H1 (cell line): Measurements from ENCODE around the gene HADHA. TPM values are rescaled to one million over a fixed set of nuclear protein-coding genes. Genes with fewer than 3 reads are reported as not detected.

Experiments used
- CTCF ChIA-PET: fragments of 300-600 bp; sonication (Branson Sonifier 250); formaldehyde crosslinking; loops from one replicate; lab custom pipeline; 2021; ENCODE audit not compliant: partially characterized antibody; lab: Charles Lee
- POLR2A ChIA-PET: fragments of 300-600 bp; sonication (Branson Sonifier 250); formaldehyde crosslinking; loops from one replicate; lab custom pipeline; 2021; ENCODE audit warnings: inconsistent platforms; ENCODE audit not compliant: partially characterized antibody; lab: Charles Lee
- DNase-seq, 2 experiments: peaks; one replicate each; pipeline versions ENCODE4 v3.0.0 to v3.0.0-alpha.2; 2010 to 2022; ENCODE audit warnings: low spot score in 2 of 2, low read depth in 1 of 2, mixed read lengths in 1 of 2
- FAIRE-seq: peaks from 2 replicates; lab custom pipeline; 2011; peaks lifted over from hg19 to GRCh38; lab: Jason Lieb, UNC
- H2AFZ ChIP-seq: 2 replicates; pipeline ENCODE4 v1.8.1; 2012; ENCODE audit warnings: low read length, inconsistent platforms
- H2AK5ac ChIP-seq: 2 replicates; pipeline ENCODE4 v1.6.1; 2013; ENCODE audit warnings: low read depth, low read length
- H2BK120ac ChIP-seq: replicated peaks from 2 replicates; pipeline ENCODE3; 2013; ENCODE audit warnings: low read depth, low read length, inconsistent platforms
- H2BK12ac ChIP-seq: 2 replicates; pipeline ENCODE4 v1.6.1; 2013; ENCODE audit warnings: low read depth, low read length
- H2BK15ac ChIP-seq: 2 replicates; pipeline ENCODE4 v1.6.1; 2013; ENCODE audit warnings: low read length
- H2BK20ac ChIP-seq: 2 replicates; pipeline ENCODE4 v1.6.1; 2013; ENCODE audit warnings: low read length
- H2BK5ac ChIP-seq: 2 replicates; pipeline ENCODE4 v1.6.1; 2013; ENCODE audit warnings: low read depth, low read length
- H3K14ac ChIP-seq: 2 replicates; pipeline ENCODE4 v1.6.1; 2013; ENCODE audit warnings: inconsistent platforms; ENCODE audit not compliant: insufficient read length
- H3K18ac ChIP-seq: 2 replicates; pipeline ENCODE4 v1.6.1; 2013; ENCODE audit warnings: low read length; ENCODE audit errors: extremely low read depth
- H3K23ac ChIP-seq: 2 replicates; pipeline ENCODE4 v1.6.1; 2013; ENCODE audit warnings: inconsistent platforms; ENCODE audit not compliant: insufficient read length
- H3K23me2 ChIP-seq: 2 replicates; pipeline ENCODE4 v1.6.1; 2013; ENCODE audit warnings: low read depth, low read length
- H3K27ac ChIP-seq: 2 replicates; pipeline ENCODE4 v1.6.1; 2011; ENCODE audit warnings: low read depth, low read length, inconsistent platforms
- H3K27me3 ChIP-seq, 4 experiments: replicated peaks in 1 of 4; 1 replicate in 1 of 4; 2 replicates in 3 of 4; pipeline versions ENCODE4 v1.6.1 to v1.8.1; 2011 to 2013; ENCODE audit warnings: low read length in 3 of 4, mild to moderate bottlenecking in 3 of 4, inconsistent platforms in 2 of 4, mixed read lengths in 2 of 4, moderate library complexity in 1 of 4; ENCODE audit not compliant: control insufficient read depth in 3 of 4, insufficient read depth in 3 of 4; ENCODE audit errors: extremely low read depth in 1 of 4
- H3K36me3 ChIP-seq, 4 experiments: 2 replicates each; pipeline versions ENCODE4 v1.6.1 to v1.8.1; 2011 to 2013; ENCODE audit warnings: mild to moderate bottlenecking in 4 of 4, low read length in 3 of 4, moderate library complexity in 2 of 4, control low read depth in 1 of 4, inconsistent platforms in 1 of 4; ENCODE audit not compliant: insufficient read depth in 4 of 4, control insufficient read depth in 2 of 4
- H3K4ac ChIP-seq: replicated peaks from 2 replicates; pipeline ENCODE3; 2013; ENCODE audit warnings: low read length, low read depth, mixed read lengths, inconsistent platforms; ENCODE audit not compliant: insufficient read length
- H3K4me1 ChIP-seq, 4 experiments: replicated peaks in 1 of 4; 1 replicate in 1 of 4; 2 replicates in 3 of 4; pipeline versions ENCODE4 v1.6.1 to v1.8.1; 2011 to 2013; ENCODE audit warnings: low read length in 3 of 4, inconsistent platforms in 2 of 4, mixed read lengths in 1 of 4; ENCODE audit not compliant: insufficient read depth in 4 of 4, control insufficient read depth in 3 of 4
- H3K4me2 ChIP-seq, 2 experiments: 2 replicates each; pipeline versions ENCODE4 v1.6.1 to v1.8.1; 2011 to 2013; ENCODE audit warnings: low read depth in 2 of 2, low read length in 2 of 2, control low read depth in 1 of 2, inconsistent platforms in 1 of 2, mild to moderate bottlenecking in 1 of 2; ENCODE audit not compliant: insufficient read depth in 1 of 2
- H3K4me3 ChIP-seq, 4 experiments: fragments of 200-600, 300-600 bp in 1 of 4; sonication (generic), shearing (Covaris generic), sonication (Bioruptor Twin) in 1 of 4; 2 replicates each; pipeline versions ENCODE4 v1.5.1 to v1.8.1; 2011 to 2016; ENCODE audit warnings: low read length in 4 of 4, low read depth in 3 of 4, control low read depth in 2 of 4, inconsistent platforms in 2 of 4, mild to moderate bottlenecking in 2 of 4, mixed read lengths in 1 of 4, moderate library complexity in 1 of 4; ENCODE audit not compliant: insufficient read depth in 2 of 4; ENCODE audit errors: extremely low read depth in 1 of 4
- H3K56ac ChIP-seq: replicated peaks from 2 replicates; pipeline ENCODE3; 2013; ENCODE audit warnings: low read depth, mild to moderate bottlenecking, mixed read lengths, low read length, inconsistent platforms; ENCODE audit not compliant: insufficient read length
- H3K79me1 ChIP-seq: 2 replicates; pipeline ENCODE4 v1.6.1; 2013; ENCODE audit warnings: low read depth, low read length, control low read depth
- H3K79me2 ChIP-seq, 2 experiments: 2 replicates each; pipeline versions ENCODE4 v1.6.1 to v1.8.1; 2012 to 2013; ENCODE audit warnings: low read length in 2 of 2, mild to moderate bottlenecking in 2 of 2, inconsistent platforms in 1 of 2; ENCODE audit not compliant: insufficient read depth in 2 of 2, control insufficient read depth in 1 of 2
- H3K9ac ChIP-seq, 4 experiments: replicated peaks in 1 of 4; 1 replicate in 1 of 4; 2 replicates in 3 of 4; pipeline versions ENCODE4 v1.6.1 to v1.8.1; 2011 to 2013; ENCODE audit warnings: low read depth in 3 of 4, low read length in 3 of 4, control low read depth in 2 of 4, mild to moderate bottlenecking in 2 of 4, moderate library complexity in 2 of 4, inconsistent platforms in 1 of 4; ENCODE audit errors: extremely low read depth in 1 of 4
- H3K9me3 ChIP-seq, 2 experiments: 2 replicates each; pipeline versions ENCODE4 v1.6.1 to v1.8.1; 2012 to 2013; ENCODE audit warnings: mild to moderate bottlenecking in 2 of 2, moderate library complexity in 2 of 2, control low read depth in 1 of 2, inconsistent platforms in 1 of 2, low read depth in 1 of 2, low read length in 1 of 2, mixed read lengths in 1 of 2; ENCODE audit not compliant: insufficient read depth in 2 of 2
- H4K20me1 ChIP-seq, 2 experiments: replicated peaks in 1 of 2; 2 replicates each; pipeline versions ENCODE3 to v1.8.1; 2011 to 2013; ENCODE audit warnings: inconsistent platforms in 2 of 2, low read length in 2 of 2, mild to moderate bottlenecking in 1 of 2; ENCODE audit not compliant: insufficient read depth in 2 of 2, control insufficient read depth in 1 of 2
- H4K5ac ChIP-seq: 2 replicates; pipeline ENCODE4 v1.6.1; 2013; ENCODE audit warnings: low read length, low read depth, mixed read lengths, inconsistent platforms; ENCODE audit not compliant: insufficient read length
- H4K8ac ChIP-seq: 2 replicates; pipeline ENCODE4 v1.8.0; 2013; ENCODE audit warnings: mild to moderate bottlenecking, moderate library complexity, low read length, inconsistent platforms; ENCODE audit not compliant: insufficient read depth; ENCODE audit errors: extremely low read depth
- H4K91ac ChIP-seq: replicated peaks from 2 replicates; pipeline ENCODE3; 2013; ENCODE audit warnings: low read length, mixed read lengths, inconsistent platforms; ENCODE audit not compliant: insufficient read length
- BRCA1 ChIP-seq: IDR thresholded peaks from 2 replicates; pipeline ENCODE4 v1.6.1; 2012; ENCODE audit warnings: low read depth, low read length, improper control_type of control experiment
- CTBP2 ChIP-seq: IDR thresholded peaks from 2 replicates; pipeline ENCODE4 v1.7.0; 2011; ENCODE audit warnings: borderline replicate concordance, mild to moderate bottlenecking, moderate library complexity, mixed read lengths, low read length; ENCODE audit not compliant: insufficient read depth, insufficient read length
- GTF2F1 ChIP-seq: IDR thresholded peaks from 2 replicates; pipeline ENCODE4 v1.6.1; 2012; ENCODE audit warnings: low read depth, low read length, improper control_type of control experiment, borderline replicate concordance
- KDM5A ChIP-seq: fragments of 200-600 bp; IDR thresholded peaks from 2 replicates; pipeline ENCODE4 v1.7.1; 2012; ENCODE audit warnings: mild to moderate bottlenecking, low read length, inconsistent platforms, mixed read lengths
- SIN3A ChIP-seq, 2 experiments: IDR thresholded peaks in 1 of 2; conservative IDR thresholded peaks in 1 of 2; 2 replicates each; pipeline ENCODE4 v1.6.1; 2011 to 2012; ENCODE audit warnings: low read length in 2 of 2, improper control_type of control experiment in 1 of 2, low read depth in 1 of 2, mild to moderate bottlenecking in 1 of 2
- SUZ12 ChIP-seq: fragments of 200-600 bp; sonication (generic); IDR thresholded peaks from 2 replicates; pipeline ENCODE4 v1.6.1; 2012; ENCODE audit warnings: mild to moderate bottlenecking, inconsistent platforms, low read length, moderate library complexity, mixed read lengths
- TBP ChIP-seq: IDR thresholded peaks from 2 replicates; pipeline ENCODE4 v1.6.1; 2011; ENCODE audit warnings: low read depth, low read length, improper control_type of control experiment
- YY1 ChIP-seq: IDR thresholded peaks from 2 replicates; pipeline ENCODE4 v1.6.1; 2011; ENCODE audit warnings: low read depth, mild to moderate bottlenecking, low read length
- WGBS, 2 experiments: shearing (Covaris generic) in 1 of 2; methylation state at CpG; one replicate each; pipeline versions ENCODE4 v1.1.6 to v1.1.7; 2013 to 2015; ENCODE audit warnings: low lambda C conversion rate in 2 of 2, mixed read lengths in 2 of 2, inconsistent platforms in 1 of 2, low coverage in 1 of 2, missing lambda C conversion rate in 1 of 2; ENCODE audit not compliant: insufficient replicate concordance in 2 of 2, insufficient coverage in 1 of 2, insufficient read length in 1 of 2; ENCODE audit errors: extremely low coverage in 1 of 2, missing lambda C conversion rate in 1 of 2; 5-methylcytosine and 5-hydroxymethylcytosine counted together
- polyA plus RNA-seq, 7 experiments: library from polyadenylated mRNA; depleted of rRNA in 3 of 7; stranded (reverse) in 5 of 7; unstranded in 2 of 7; fragments of >200 nt in 5 of 7; fragments of 200-250 nt in 2 of 7; gene quantifications; 1 replicate in 5 of 7; 2 replicates in 1 of 7; 4 replicates in 1 of 7; pipeline versions ENCODE4 v1.2.1 to v1.2.3, GENCODE V29; 2011 to 2013; ENCODE audit warnings: missing spikeins in 2 of 7, mixed read lengths in 2 of 7
- total RNA-seq: library from RNA; stranded (reverse); fragmentation: NEBNext Ultra II Directional; extraction: Animal tissue kit (Norgen Biotek cat#: 25700); gene quantifications from 2 replicates; pipeline ENCODE4 v1.2.1, GENCODE V29; 2021

HADHA gene
- total and polyA plus RNA-seq, 2 of the 8 experiments (the other 6 are each of a cell fraction or from before 2014, with no cell fraction given), result 64.6 to 131 TPM

DNA sequence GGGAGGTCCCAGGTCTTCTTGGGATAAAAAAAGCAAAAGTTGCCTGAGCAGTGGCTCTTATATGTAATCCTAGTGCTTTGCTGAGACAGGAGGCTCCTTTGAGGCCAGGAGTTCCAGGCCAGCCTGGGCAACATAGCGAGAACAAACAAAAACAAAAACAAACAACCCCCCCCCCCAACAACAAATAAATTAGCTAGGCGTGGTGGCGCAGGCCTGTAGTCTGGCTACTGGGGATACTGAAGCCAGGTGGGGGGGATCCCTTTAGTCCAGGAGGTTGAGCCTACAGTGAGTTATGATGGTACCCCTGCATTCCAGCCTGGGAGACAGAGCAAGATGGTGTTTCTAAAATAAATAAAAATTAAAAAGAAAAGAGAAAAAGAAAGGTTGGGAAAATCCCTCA lies 66.2 kb downstream of the HADHA start:
- Histone ChIP-seq H3K9ac (no peak overlapping the region), H3K14ac (no peak overlapping the region), H3K56ac (no peak overlapping the region), H2BK120ac (no peak overlapping the region), H4K20me1 (peaks cover 2 to 19% of the 10 kb centered on the region in 2 experiments), H3K4ac (no peak overlapping the region), H3K9me3 (no peaks in the 10 kb centered on the region), H3K36me3 (peaks cover 0 to 13% (median 2%) of the 10 kb centered on the region in 4 experiments; a peak in 4 of 8 replicates), H4K5ac (no peak overlapping the region), H3K4me2 (peak overlapping the region; percentile 76 to 95; a peak in 3 of 4 replicates), H3K27me3 (no peaks in the 10 kb centered on the region; a peak in 2 of 7 replicates), H3K27ac (no peak overlapping the region), H2BK5ac (no peak overlapping the region), H2AK5ac (no peak overlapping the region), H3K79me2 (peaks cover 0 to 11% of the 10 kb centered on the region in 2 experiments; a peak in 1 of 4 replicates), H3K23ac (no peak overlapping the region), H4K91ac (no peak overlapping the region), H3K18ac (no peak overlapping the region), H2AFZ (no peak overlapping the region), H4K8ac (no peak overlapping the region; the same call in 1 of the 2 replicates), H3K79me1 (peaks cover 9% of the 10 kb centered on the region), H3K4me1 (peaks cover 4 to 29% (median 17%) of the 10 kb centered on the region in 4 experiments), H2BK15ac (no peak overlapping the region), H3K23me2 (peaks cover 19% of the 10 kb centered on the region), H3K4me3 (peak overlapping the region in 3 of 4 experiments; percentile 32 to 65 (median 45); a peak in 5 of 8 replicates), H2BK20ac (no peak overlapping the region), H2BK12ac (no peak overlapping the region)
- no peak for DNase-seq
- 68% methylated on average over 3 of the region's 3 CpGs; no CpG with 5 or more reads in 1 of the 2 experiments for WGBS, 2 experiments
- no peak for TF ChIP-seq GTF2F1
- no peak for TF ChIP-seq SUZ12
- no peak for TF ChIP-seq TBP
- TF ChIP-seq CTBP2, result no peak
- TF ChIP-seq SIN3A (conservative IDR thresholded peaks at IDR 0.05 in 1 of 2, IDR thresholded peaks at IDR 0.05 in 1 of 2; ENCODE audit: low read depth in 1 of 2, low read length in 2 of 2), result no peak
- TF ChIP-seq BRCA1, result no peak
- TF ChIP-seq YY1, result no peak
- no peak for TF ChIP-seq KDM5A
- POLR2A ChIA-PET, result interaction anchor here (0.6 to 1.3 kb wide), 3 partner anchors 11 to 878 kb away, joined by 3 to 6 read pairs (median 5); no protein-coding TSS in a partner anchor
- FAIRE-seq, result no peak
- CTCF ChIA-PET, result interaction anchor here (0.7 to 0.8 kb wide), 3 partner anchors 13 to 94 kb away, joined by 3 to 4 read pairs (median 3); no protein-coding TSS in a partner anchor
